Stimulated activated CD4-positive, alpha-beta T cell treated with anti-CD3 and anti-CD28 coated beads, TNF-alpha, amount 100 ng/mL, for 48 hours (primary cell): ENCODE results near the gene MBD4.

Experiments used
- DNase-seq, 3 donors: peaks; one replicate each; pipeline ENCODE4 v3.0.0-alpha.2; 2020; ENCODE audit warnings: low read depth in 3 of 3

Gene MBD4

GRCh38 chr3:129463094-129463493, 23.3 kb upstream of the MBD4 start:
- DNase-seq: no peak

- DNase-seq: no peak
These were observed 22.7 kb upstream of the MBD4 start for GRCh38 chr3:129462361-129462968.

GRCh38 chr3:129461461-129462146, 21.9 kb upstream of the MBD4 start:
- no peak for DNase-seq

- no peak for DNase-seq
These were observed 21.3 kb upstream of the MBD4 start for GRCh38 chr3:129461022-129461421.

- no peak for DNase-seq
These were observed 20.8 kb upstream of the MBD4 start for GRCh38 chr3:129460572-129460971.

- no peak for DNase-seq
These were observed 20.4 kb upstream of the MBD4 start for GRCh38 chr3:129460155-129460554.

GRCh38 chr3:129453732-129454131, 14.0 kb upstream of the MBD4 start:
- no peak for DNase-seq

- DNase-seq: no peak
These were observed 9.7 kb upstream of the MBD4 start for GRCh38 chr3:129449279-129450115.

- DNase-seq: no peak
These were observed 8.6 kb upstream of the MBD4 start for GRCh38 chr3:129448186-129448895.

GRCh38 chr3:129446926-129447325, 7.2 kb upstream of the MBD4 start:
- no peak for DNase-seq

GRCh38 chr3:129445471-129445870, 5.7 kb upstream of the MBD4 start:
- no peak for DNase-seq

GRCh38 chr3:129442947-129443346, 3.2 kb upstream of the MBD4 start:
- DNase-seq: no peak

- DNase-seq: no peak
These were observed 2.7 kb upstream of the MBD4 start for GRCh38 chr3:129442486-129442885.

- no peak for DNase-seq
These were observed 2.0 kb upstream of the MBD4 start for GRCh38 chr3:129441782-129442181.

GRCh38 chr3:129441215-129441614, 1.5 kb upstream of the MBD4 start:
- no peak for DNase-seq

GRCh38 chr3:129440618-129441190, 956 bp upstream of the MBD4 start:
- no peak for DNase-seq

- peak in 2 of 3 donors; percentile 11 to 43 for DNase-seq
These were observed 427 bp downstream of the MBD4 start for GRCh38 chr3:129439226-129439816.

- no peak for DNase-seq
These were observed 4.4 kb downstream of the MBD4 start for GRCh38 chr3:129435367-129435766.

GRCh38 chr3:129434140-129434539, 5.6 kb downstream of the MBD4 start:
- no peak for DNase-seq

GRCh38 chr3:129433565-129433964, 6.2 kb downstream of the MBD4 start:
- no peak for DNase-seq

- DNase-seq: no peak
These were observed 7.1 kb downstream of the MBD4 start for GRCh38 chr3:129432671-129433070.
